GDM1 (cell line): ENCODE measurements around the gene DNAJC17.

Source experiments
- DNase-seq: peaks from one replicate; lab custom pipeline; 2025; lab: John Stamatoyannopoulos, UW

The DNAJC17 gene, protein sequence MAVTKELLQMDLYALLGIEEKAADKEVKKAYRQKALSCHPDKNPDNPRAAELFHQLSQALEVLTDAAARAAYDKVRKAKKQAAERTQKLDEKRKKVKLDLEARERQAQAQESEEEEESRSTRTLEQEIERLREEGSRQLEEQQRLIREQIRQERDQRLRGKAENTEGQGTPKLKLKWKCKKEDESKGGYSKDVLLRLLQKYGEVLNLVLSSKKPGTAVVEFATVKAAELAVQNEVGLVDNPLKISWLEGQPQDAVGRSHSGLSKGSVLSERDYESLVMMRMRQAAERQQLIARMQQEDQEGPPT

DNA sequence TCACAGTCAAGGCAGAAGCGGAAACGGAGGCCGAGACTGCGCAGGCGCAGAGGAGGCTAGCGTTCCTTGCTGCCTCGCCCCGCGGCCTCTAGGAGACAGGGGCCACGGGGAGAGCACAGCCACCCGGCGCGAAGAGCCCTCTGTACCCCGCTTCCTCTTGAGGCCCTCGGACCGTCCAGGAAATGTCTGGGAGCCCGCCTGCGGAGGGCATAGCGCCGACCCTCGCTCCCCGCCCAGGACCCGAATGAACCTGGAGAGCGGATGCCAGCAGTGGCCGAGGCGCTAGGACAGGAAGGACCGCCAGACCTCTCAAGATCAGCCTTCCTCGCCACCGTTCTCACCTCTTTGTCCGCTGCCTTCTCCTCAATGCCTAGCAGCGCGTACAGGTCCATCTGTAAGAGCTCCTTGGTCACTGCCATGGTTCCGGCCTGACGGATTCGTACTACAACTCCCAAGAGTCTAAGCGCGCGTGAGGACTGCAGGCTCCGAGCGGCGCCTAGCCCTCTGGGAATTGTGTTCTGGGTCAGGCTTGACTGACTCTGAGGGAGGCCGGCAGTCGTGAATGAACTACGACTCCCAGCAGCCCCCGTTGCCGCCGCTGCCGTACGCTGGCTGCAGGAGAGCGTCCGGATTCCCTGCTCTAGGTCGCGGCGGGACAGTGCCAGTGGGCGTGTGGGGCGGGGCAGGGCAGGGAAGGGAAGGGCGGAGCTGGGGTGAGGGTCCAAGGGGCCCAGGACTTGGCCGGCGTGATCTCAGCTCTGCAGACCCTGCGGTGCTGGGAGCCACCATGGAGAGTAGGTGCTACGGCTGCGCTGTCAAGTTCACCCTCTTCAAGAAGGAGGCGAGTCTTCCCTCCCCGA, at the start of gene DNAJC17, which contains the start of gene ZFYVE19:
DNAJC17 (minus strand) TSS at position 446 of the 860 bp plus-strand sequence; CDS start at position 419, 27 bp downstream.
ZFYVE19 (plus strand) TSS at position 62 of the 860 bp plus-strand sequence; CDS start at position 563, 501 bp downstream.
- DNase-seq, result peak; percentile 96

- DNase-seq, result no peak
Observed at GRCh38 chr15:40856746-40857145, 49.5 kb upstream of the DNAJC17 start.

- DNase-seq, result no peak
Observed at GRCh38 chr15:40855706-40856234, 48.5 kb upstream of the DNAJC17 start.

- DNase-seq, result no peak
Observed at GRCh38 chr15:40854161-40854560, 46.9 kb upstream of the DNAJC17 start.

DNA sequence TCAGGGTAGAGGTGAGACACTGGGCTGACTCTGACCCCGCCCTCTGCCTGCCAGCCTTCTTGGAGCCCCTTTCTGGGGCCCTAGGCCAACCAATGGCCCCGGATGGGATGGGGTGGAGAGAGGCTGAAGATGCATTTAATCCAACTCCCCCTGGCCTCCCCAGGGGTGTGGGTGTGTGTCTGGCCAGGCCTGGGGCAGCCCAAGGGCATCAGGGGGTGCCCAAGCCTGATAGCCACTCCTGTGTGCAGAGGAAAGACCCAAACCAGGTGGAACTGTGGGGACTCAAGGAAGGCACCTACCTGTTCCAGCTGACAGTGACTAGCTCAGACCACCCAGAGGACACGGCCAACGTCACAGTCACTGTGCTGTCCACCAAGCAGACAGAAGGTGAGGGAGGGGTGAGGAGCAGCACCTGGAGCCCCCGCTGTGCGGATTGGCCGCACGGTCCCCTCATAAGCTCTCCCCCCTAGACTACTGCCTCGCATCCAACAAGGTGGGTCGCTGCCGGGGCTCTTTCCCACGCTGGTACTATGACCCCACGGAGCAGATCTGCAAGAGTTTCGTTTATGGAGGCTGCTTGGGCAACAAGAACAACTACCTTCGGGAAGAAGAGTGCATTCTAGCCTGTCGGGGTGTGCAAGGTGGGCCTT, 46.1 kb upstream of the DNAJC17 start:
- DNase-seq, result no peak

- DNase-seq, result no peak
Observed at GRCh38 chr15:40852529-40852928, 45.3 kb upstream of the DNAJC17 start.

- DNase-seq, result no peak
Observed at GRCh38 chr15:40850576-40851112, 43.4 kb upstream of the DNAJC17 start.

DNA sequence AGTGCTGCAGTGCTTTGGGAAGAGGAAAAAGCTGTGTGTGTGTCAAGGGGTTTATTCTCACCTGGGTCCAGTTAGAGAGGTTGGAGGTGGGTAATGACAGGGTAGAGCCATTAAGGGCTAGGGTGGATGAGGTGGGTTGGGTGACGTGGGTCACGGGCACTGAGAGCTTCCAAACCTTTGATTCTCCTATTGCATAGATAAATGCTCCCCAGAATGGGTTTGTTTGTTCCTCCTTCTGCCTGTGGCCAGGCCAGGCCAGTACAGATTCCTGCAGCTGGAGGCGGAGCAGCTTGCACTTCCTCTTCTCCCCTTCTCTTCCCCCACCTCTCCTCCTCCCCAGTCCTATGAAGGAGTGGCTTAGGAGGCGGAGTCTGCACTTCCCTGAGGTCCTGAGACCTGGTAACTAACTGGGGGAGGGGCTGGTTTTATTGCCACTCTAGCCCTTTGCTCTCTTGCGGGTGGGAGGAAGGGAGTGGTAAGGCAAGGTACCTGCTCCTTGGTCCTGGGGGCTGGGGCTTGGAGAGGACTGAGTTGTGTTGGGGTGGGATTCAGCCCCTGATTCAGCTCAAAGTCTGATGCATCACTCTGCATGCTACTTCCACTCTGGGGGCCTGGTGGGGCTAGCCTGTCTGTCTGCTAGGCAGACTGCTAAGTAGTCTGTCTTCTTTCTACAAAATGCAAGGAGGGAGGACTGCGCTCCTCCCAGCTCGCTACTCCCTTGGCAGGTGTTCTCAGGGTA, 40.1 kb upstream of the DNAJC17 start:
- DNase-seq, result peak; percentile 93

DNA sequence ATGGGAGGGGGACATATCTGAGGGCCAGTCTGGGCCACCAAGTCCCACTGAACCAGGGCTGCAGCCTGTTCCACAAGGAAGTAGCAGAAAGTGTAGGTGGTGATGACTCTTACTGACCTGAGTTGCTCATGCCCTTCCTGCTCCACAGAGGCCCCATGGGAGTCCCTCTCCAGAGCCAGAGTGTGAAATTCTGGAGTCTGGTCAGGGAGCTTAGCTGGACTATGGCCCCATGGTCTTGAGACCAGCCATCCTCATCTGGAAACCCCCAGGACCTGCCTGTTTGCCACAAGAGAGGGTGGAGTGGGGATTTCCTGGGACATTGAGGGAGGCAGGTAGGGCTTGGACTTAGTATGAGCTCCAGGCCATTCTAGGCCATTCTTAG, 39.6 kb upstream of the DNAJC17 start:
- no peak for DNase-seq

- DNase-seq, result no peak
Observed at GRCh38 chr15:40845511-40846284, 38.4 kb upstream of the DNAJC17 start.

GRCh38 chr15:40845036-40845435, 37.8 kb upstream of the DNAJC17 start:
- DNase-seq, result no peak

DNA sequence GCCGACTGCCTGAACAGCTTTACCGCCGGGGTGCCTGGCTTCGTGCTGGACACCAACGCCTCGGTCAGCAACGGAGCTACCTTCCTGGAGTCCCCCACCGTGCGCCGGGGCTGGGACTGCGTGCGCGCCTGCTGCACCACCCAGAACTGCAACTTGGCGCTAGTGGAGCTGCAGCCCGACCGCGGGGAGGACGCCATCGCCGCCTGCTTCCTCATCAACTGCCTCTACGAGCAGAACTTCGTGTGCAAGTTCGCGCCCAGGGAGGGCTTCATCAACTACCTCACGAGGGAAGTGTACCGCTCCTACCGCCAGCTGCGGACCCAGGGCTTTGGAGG, 37.4 kb upstream of the DNAJC17 start:
- DNase-seq, result no peak

- DNase-seq, result no peak
Observed at GRCh38 chr15:40843885-40844695, 36.8 kb upstream of the DNAJC17 start, which contains the start of gene SPINT1. Gene SPINT1, plus strand, starts transcription at chr15:40844048. Its CDS starts 507 bp downstream, at chr15:40844555.

DNA sequence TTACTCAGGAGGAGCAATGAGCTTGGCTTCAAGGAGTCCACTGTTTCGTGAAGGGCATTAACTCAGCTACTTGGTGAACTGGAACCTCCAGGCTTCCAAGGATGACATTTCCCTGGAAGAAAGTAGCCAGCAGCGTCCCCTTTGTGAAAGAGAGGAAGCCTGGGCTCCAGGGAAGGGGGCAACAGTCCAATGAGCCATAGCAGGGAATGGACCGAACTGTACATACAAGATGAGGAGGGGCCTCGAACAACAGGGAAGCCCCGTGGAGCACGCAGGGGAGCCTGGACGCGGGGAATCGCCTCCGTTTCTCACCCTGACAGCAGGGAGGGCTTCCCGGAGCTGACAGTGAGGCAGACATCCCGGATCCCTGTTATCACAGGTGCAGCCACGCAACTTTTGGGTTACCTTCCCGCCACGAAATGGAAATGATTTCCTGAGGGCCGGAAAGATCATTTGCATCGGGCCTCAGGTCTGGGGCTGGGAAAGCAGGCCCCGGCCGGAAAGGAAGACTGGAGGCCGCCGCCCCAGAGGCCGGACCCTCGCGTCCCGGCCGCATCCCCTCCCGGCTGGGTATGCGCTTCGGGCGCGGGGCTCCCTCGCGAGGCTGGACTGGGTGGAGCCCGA, 36.1 kb upstream of the DNAJC17 start:
- DNase-seq, result no peak

GRCh38 chr15:40841741-40842140, 34.5 kb upstream of the DNAJC17 start:
- DNase-seq, result no peak

DNA sequence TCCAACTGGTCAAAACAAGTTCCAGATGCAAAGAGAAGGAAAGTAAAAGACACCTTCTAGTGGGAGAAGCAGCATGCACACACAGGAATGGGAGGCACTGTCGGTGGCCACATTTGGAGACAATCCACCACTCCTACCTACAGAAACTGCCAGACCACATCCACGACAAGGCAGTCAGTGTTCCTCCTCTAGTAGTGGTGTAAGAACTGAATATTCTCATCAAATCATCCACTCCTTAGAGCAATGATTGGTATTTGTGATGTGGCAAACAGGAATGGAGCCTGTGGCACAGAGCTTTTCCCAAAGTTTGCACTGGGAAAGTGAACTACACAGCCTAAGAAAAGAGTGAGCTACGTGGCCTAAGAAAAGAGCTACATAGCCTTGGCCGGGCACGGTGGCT, 31.5 kb upstream of the DNAJC17 start:
- DNase-seq, result no peak

- no peak for DNase-seq
Observed at GRCh38 chr15:40836020-40836419, 28.7 kb upstream of the DNAJC17 start.

GRCh38 chr15:40832903-40833302, 25.6 kb upstream of the DNAJC17 start:
- DNase-seq, result no peak

DNA sequence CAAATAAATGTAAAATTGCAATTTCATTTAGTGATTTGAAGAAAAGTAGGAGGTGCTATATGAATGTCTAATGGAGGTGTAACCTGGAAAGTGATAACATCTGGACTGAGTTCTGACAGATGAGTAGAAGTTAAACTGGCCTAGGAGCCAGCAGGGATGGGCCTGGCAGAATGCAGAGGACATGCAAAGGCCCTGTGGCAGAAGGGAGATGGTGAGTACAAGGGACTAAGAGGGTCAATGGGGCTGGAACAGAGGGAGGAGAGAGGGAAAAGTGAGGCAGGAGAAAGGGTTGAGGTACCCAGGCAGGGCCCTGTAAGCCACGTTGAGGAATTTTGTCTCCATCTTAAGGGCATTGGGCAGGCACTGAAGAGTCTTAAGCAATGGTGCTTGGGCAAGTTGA, 24.6 kb upstream of the DNAJC17 start:
- DNase-seq, result no peak
